Suprapubic skin (tissue), 4 donors: ENCODE data around the gene THRAP3.

Experiments used
- CTCF ChIP-seq, 2 donors: fragments of 200-600 bp in 1 of 2; fragments of 450-650 bp in 1 of 2; sonication (generic) in 1 of 2; IDR thresholded peaks; one replicate each; pipeline ENCODE4 v1.5.1; 2016 to 2019; ENCODE audit warnings: antibody characterized with exemption in 2 of 2, mild to moderate bottlenecking in 1 of 2, moderate library complexity in 1 of 2
- EP300 ChIP-seq: sonication (generic); formaldehyde crosslinking; IDR thresholded peaks from one replicate; pipeline ENCODE4 v1.6.1; 2017; ENCODE audit warnings: antibody characterized with exemption
- POLR2AphosphoS5 ChIP-seq, 3 donors: sonication (generic); formaldehyde crosslinking; IDR thresholded peaks; one replicate each; pipeline ENCODE4 v1.6.1; 2017; ENCODE audit warnings: antibody characterized with exemption in 3 of 3

- no peak for TF ChIP-seq EP300
- no peak for TF ChIP-seq CTCF (IDR thresholded peaks at IDR 0.05)
- TF ChIP-seq POLR2AphosphoS5 (IDR thresholded peaks at IDR 0.05), result no peak
These were observed 17.9 kb upstream of the THRAP3 start for GRCh38 chr1:36206323-36206858.
